ENCODE measurements around the gene CELF1.
"Not testable (repeated sequence)": the region's sequence is repeated elsewhere in the genome, so short reads cannot be mapped to it uniquely, and the experiment has no call there.

The CELF1 gene

DNA sequence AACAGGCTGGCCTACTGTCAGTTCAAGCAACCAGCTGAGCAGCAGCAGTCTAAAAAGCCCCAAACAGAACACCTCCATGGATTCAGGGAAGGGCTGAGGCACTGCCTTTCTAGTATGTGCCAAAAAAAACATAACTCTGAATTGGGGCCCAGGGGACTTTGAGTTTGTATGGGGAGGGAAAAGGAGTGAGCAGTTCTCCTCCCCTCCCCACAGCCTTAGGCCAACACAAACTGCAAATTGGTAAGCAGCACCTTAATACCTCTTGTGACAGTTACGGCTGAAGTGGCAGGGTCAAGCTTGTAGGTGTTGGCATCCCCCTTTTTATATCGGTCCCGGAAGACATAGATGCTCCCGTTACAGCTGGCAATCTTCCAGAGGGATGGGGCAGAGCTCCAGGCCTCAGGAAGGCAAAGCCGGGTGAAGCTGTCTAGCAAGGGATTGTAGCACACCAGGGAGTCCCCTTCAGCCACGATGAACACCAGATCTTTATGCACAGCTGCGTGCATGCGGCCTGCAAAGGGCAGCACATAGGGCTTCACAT, 19.9 kb upstream of the CELF1 start:
- peak; percentile 33 for DNase-seq

DNA sequence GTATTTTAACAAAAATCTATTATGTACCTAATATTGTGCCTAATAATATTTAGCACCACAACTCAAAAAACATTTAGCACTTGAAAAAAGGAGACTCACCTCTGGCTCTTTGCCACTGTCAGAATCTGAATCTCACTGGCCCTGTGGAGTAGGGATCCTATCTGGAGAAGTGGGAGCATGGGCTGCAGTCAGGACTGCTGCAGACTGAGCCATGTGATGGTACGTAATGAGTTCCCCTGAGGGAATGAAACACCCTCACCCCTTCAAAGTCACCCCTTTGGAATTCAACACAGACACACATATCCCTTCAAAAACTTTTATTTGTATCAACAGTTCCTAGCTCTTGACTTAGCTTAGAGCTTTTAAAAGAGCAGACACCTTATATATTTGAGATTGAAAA, 19.0 kb upstream of the CELF1 start:
- no peak for DNase-seq

DNA sequence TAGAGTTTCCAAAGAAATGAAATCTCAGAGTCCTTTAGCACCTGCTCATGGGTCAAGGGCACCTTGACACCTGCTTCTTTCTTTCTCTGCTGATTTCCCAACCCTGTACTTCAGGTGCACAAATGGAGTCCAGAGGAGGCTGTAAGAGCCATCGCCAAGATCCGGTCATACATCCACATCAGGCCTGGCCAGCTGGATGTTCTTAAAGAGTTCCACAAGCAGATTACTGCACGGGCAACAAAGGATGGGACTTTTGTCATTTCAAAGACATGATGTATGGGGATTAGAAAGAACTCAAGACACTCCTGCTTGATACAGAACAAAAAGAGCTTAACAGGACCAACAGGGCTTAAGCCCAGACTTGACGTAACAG, 18.4 kb upstream of the CELF1 start:
- DNase-seq, result no peak

DNA sequence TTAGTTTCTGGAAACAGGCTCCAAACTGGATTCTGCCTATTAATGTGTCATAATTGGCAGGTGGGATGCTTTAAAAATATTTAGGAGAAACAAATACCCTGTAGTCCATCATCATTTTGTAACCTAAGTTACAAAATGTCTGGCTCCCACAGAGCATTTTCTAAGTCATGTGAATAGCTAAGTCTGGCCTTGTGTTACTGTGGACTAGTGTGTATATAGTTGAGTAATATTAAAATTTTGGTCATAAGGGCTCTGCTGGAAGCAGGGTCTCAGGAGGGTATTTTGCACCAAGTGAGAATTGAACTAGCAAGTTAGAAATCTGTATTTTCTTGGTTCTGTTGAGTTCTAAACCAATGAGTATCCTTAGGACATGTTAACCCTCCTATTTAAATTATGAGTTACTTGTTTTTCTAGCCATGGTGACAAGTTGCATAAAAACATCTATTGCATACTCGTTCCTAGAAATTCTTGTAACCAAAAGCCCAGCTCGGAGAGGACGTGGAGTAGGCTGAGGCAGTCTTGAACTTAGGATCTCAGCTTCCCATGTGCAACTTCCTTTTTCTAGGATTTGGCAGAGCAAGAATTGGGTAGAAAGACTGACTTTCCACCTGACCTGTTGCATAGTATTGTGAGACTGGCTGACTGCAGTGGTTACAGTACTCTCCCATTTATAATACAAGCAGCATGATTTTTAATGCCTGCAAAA, 17.9 kb upstream of the CELF1 start:
- DNase-seq, result no peak

DNA sequence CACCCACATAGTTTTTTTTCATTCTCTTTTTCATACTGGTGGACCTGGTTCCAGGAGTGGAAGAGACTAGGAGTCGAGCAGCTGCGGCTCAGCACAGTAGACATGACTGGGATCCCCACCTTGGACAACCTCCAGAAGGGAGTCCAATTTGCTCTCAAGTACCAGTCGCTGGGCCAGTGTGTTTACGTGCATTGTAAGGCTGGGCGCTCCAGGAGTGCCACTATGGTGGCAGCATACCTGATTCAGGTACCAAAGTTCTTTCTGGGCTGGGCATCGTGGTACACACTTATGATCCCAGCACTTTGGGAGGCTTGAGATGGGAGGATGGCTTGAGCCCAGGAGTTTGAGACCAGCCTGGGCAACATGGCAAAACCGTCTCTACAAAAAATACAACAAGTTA, 16.7 kb upstream of the CELF1 start:
- no peak for DNase-seq

DNA sequence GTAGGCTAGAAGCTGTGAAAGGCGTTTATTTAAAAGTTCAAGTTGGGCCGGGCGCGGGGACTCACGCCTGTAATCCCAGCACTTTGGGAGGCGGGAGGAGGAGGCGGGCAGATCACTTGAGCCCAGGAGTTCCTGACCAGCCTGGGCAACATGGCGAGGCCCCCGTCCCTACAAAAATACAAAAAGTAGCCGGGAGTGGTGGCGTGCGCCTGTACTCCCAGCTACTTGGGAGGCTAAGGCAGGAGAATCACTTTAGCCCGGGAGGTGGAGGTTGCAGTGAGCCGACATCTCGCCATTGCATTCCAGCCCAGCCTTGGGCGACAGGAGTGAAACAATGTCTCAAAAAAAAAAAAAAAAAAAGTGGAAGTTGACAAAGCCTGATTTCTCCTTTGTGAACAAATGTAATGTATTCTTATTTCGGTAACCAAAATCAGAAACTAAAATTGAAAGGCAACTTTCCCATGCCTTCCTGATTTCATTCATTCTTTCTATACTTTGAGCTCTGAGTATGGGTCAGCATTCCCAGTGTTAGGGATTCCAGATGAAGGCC, 13.3 kb upstream of the CELF1 start:
- no peak for DNase-seq

DNA sequence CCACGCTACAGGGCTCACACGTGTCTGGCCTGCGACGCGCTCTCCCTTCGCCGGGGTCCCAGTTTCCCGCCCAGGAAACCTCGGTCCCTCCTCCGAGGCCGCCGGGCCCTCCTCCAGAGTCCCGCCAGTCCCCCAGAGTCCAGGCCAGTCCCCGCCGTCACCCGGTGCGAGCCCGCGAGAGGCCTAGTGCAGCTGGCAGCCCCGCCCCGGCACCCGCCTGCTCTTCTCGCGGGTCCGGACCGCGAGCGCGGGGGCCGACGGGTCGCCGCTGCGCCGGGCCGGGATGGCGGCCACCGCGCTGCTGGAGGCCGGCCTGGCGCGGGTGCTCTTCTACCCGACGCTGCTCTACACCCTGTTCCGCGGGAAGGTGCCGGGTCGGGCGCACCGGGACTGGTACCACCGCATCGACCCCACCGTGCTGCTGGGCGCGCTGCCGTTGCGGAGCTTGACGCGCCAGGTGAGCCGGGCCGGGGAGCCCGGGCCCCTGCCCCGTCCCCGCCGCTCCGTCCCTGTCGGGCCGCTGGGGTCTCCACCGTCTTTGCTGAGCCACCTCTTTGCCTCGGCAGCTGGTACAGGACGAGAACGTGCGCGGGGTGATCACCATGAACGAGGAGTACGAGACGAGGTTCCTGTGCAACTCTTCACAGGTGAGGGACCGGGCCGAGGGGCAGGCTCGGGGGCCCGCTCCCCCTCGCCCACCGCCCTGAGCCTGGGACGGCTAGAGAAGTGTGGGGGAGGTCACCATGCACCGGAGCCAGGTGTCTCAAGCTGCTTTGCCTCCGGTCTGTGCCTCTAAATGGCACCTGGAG, 12.6 kb upstream of the CELF1 start, which contains the start of gene PTPMT1:
Gene PTPMT1 (plus strand): TSS at position 260 of the 809 bp plus-strand sequence. CDS start 24 bp downstream, at position 284.
- DNase-seq, result peak; percentile 41

DNA sequence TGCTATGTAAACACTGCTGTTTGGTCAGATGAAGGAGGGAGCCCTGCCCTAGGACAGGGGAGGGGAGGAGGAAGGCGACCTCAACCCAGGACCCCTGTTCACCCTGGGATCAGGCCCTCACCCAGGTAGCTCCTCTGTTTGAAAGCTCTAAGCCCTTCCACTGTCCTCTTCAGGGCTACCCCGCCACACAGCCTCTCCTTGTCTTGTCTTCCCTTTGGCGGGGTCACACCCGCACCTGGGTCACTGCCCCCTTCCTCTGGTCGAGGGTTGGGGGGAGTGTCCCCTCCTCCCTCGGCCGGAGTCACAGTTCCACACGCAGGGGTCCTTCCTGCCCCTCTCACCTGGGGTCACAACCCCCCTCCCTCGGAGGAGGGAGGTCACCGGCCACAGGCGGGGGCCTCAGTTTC, 12.0 kb upstream of the CELF1 start:
- no peak for DNase-seq

DNA sequence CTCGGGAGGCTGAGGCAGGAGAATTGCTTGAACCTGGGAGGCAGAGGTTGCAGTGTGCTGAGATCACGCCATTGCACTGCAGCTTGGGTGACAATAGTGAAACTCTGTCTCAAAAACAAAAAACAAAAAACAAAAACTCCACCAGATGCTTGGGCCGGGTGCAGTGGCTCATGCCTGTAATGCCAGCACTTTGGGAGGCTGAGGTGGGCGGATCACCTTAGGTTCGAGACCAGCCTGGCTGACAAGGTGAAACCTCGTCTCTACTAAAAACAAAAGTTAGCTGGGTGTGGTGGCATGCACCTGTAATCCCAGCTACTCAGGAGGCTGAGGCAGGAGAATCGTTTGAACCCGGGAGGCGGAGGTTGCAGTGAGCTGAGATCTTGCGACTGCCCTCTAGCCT, 11.4 kb upstream of the CELF1 start:
- not testable (repeated sequence) for DNase-seq

DNA sequence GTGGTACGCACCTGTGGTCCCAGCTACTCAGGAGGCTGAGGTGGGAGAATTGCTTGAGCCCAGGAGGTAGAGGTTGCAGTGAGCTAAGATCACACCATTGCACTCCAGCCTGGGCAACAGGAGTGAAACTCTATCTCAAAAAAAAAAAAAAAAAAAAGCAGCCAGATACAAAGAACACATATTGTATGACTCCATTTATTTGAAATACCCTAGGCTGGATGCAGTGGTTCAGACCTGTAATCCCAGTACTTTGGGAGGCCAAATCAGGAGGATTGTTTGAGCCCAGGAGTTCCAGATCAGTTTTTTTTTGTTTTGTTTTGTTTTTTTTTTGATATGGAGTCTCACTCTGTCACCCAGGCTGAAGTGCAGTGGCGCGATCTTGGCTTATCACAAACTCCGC, 9.5 kb upstream of the CELF1 start:
- DNase-seq, result not testable (repeated sequence)

DNA sequence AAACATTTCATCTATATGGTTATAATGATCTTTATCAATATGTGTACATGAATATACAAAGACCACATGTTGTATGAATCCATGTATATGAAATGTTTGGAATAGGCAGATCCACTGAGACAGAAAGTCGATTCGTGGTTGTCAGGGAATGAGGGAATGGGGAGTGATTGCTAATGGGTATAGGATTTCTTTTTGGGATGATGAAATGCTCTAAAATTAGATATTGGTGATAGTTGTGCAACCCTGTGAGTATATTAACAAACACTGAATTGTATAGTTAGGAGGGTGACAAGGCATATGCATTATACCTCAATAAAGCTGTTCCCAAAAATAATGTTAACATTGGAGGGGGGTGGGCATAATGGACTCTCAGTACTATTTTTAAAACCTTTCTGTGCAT, 7.5 kb upstream of the CELF1 start:
- no peak for DNase-seq

DNA sequence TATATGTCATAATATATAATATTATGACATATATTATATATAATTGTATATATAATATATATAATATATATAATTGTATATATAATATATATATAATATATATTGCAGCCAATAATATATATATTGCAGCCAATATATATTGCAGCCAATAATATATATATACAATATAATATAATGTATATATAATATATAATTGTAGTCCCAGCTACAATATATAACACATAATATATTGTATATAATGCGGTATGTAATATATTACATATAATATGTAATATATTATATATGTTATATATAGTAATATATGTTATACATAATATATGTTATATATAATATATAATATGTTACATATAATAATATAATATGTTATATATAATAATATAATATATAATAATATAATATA, 5.8 kb upstream of the CELF1 start:
- DNase-seq, result no peak

DNA sequence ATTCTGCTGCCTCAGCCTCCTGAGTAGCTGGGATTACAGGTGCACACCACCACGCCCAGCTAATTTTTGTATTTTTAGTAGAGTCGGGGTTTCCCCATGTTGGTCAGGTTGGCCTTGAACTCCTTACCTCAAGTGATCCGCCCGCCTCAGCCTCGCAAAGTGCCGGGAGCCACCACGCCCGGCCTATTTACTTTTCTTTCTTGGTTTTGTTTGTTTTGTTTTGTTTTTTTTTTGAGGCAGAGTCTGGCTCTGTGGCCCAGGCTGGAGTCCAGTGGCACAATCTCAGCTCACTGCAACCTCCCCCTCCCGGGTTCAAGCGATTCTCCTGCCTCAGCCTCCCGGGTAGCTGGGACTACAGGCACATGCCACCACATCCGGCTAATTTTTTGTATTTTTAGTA, 4.1 kb upstream of the CELF1 start:
- not testable (repeated sequence) for DNase-seq

DNA sequence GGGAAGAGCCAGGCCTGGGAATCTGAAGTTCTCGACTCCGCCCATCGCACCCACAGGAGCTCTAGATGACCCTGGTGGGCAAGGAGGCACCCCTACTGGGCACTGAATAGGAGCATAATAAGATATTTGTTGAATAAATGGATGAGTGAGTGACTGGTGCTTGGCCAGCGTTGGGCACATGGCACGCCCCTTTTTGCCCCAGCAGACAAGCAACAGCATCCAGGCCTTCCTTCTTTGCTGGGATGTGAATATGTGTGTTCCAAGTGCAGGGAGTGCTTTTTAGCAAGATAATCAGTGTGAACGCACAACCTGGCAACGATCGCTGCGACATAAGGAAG, 443 bp upstream of the CELF1 start:
- DNase-seq, result no peak

DNA sequence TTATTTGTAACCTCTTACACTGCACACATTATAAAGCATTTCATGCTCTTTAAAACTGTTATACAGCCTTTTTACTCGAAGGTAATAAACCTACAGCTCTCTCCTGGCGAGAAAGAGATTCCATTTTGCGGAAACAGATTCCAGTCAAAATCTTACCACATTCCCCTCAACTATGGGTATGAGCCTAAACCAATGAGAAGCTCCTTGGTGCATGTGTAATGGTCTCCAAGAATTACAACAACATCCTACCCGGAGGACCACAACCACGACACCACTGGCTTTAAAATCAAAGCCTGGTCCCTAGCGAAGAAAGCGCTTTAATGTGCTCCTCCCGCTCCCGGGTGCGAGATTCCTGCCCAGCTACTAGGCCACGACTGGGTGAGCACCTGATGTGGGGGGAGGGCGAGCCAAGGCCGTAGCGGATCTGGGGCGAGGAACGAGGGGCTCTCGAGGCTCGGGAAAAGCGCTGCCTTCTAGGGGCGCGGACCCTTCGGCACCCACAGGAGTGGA, 821 bp downstream of the CELF1 start:
- no peak for DNase-seq

DNA sequence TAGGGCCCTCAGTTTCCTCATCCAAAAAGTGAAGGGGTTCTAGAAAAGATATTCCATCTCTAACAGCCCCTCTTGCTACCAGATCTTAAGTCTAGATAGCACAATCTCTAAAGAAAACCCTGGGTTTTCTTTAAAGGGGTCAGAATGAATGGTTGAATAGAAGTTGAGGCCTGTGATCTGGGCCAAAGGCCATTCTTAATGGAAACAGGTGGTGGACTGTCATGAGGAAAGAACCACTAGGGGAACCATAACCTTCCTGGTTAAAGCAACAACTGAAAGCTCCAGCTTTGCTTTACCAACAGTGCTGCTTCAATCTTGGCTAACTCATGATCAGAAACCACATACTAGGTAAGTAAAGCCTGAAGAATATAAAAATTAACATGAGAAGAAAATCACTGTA, 1.8 kb downstream of the CELF1 start:
- no peak for DNase-seq

DNA sequence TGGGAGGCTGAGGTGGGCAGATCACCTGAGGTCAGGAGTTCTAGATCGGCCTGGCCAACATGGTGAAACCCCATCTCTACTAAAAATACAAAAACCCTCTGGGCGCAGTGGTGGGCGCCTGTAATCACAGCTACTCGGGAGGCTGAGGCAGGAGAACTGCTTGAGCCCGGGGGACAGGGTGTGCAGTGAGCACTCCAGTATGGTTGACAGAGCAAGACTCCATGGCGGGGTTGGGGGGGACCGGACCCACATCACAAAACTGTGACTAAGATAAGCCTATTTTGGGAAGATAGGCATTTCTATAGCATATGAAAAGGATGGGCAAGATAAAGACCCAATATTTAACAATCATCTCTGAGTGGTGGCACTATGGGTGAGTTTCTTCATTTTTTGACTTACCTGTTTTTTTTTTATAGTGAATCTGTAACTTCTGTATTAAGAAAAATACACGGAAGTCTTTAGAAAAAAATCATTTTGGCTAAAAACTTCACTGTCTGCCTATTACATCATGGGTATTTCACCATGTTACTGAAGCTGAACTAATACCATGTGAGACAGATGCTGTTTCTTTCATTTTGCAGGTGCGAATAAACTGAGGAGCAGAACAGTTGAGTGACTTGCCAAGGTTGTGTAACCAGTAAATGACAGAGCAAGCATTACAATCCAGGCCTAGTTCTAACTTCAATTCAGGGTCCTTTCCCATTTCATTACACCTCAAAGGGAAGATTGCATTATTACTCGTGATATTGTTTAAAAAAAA, 2.5 kb downstream of the CELF1 start:
- no peak for DNase-seq

DNA sequence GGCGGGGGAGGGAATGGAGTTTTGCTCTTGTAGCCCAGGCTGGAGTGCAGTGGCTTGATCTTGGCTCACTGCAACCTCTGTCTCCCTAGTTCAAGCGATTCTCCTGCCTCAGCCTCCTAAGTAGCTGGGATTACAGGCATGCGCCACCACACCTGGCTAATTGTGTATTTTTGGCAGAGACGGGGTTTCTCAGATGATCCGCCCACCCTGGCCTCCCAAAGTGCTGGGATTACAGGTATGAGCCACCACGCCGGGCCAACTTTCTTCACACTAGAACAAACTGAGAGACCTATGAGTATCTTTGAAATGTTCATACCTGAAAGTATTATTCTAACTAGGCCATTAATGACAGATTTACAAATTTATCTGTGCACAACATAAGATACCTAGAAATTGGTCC, 6.7 kb downstream of the CELF1 start:
- DNase-seq, result not testable (repeated sequence)

DNA sequence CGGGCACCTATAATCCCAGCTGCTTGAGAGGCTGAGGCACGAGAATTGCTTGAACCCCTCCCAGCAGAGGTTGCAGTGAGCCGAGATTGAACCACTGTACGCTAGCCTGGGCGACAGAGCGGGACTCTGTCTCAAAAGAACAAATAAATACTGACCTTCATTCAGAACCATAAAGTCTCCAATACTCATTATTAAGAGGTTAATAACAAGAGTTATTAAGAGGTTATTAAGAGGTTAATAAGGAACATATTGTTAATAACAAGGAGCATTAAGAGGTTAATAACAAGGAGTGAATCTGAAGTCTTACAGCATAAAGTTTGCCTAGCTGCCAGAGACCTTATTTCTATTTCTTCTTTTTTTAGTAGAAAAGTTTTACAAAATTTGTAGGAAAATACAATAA, 7.6 kb downstream of the CELF1 start:
- no peak for DNase-seq

DNA sequence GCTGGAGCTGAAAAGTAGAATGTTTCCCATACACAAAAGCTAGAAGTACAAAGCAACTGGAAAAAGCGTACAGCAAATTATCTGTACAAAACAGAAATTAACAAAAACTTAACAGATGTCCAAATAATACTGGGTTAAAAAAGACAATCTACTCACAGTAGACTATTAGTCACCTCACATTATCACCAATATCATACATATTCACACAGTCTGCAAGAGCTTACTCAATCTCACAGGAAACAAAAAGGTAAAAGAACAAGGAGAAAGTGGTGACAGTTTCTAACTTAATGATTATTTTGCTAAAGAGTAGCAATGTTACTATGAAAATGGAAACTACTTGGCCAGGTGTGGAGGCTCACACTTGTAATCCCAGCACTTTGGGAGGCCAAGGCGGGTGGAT, 11.9 kb downstream of the CELF1 start:
- DNase-seq, result no peak

DNA sequence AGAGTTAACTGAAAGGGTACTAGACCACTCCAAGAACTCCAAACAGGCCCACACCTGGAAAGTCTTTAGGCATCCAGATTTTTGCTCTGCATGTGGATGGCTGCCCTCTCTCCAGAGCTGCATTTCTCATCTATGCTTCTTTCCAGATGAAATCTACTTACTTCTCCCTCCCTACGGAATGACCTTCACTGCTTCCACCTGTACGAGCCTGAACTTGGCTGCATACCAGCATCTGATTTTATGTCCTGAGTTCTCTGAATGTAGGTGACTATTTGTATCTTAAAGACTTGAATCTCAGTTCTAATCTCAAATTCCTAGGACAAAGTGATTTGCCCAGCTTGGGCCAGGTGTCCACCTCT, 13.3 kb downstream of the CELF1 start:
- DNase-seq, result no peak

DNA sequence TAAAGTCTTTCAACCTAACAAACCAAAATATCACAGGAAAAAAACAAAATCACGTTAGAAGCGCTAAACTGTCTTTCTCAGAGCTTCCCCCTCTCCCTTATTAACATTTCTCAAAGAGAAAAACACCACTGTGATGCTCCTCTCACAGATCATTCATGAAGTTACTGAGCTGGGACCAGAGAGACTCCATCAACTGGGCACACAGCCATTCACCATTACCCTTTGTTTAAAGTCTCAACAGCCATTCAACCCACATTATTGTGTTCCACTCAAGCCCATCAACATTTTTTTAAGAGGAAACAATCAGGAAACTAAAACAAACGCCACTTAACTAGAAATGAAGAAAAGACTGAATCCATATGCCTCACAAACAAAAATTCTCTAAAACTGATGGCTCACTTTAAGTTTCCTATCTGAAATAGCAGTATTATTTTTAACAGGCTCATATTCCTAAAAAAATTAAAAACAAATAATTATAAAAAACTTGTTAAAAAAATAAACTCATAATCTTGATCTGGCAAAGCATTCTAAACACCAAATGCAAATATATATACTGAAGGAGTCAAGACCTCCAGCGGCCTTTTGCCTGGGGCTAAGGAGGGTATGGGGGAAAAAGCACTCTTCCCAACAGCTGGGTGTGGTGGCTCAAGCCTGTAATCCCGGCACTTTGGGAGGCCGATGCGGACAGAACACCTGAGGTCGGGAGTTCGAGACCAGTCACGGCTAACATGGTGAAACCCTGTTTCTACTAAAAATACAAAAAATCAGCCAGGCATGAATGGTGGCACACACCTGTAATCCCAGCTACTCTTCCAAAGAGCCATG, 14.0 kb downstream of the CELF1 start:
- DNase-seq, result peak; percentile 39
